Measurements from ENCODE around the gene HPCAL1. TPM values are rescaled to one million over a fixed set of nuclear protein-coding genes. Genes with fewer than 3 reads are reported as not detected.
"Not testable (repeated sequence)": the region's sequence is repeated elsewhere in the genome, so short reads cannot be mapped to it uniquely, and the experiment has no call there.

The HPCAL1 gene
- total RNA-seq, 2 experiments from 2014 or later, result 61.6 to 63.6 TPM

GRCh38 chr2:10438688-10439087 lies 136.0 kb downstream of the HPCAL1 start:
- peaks cover 6% of the 10 kb centered on the region for H3K4me1 Mint-ChIP-seq

GRCh38 chr2:10439185-10439879 lies 136.6 kb downstream of the HPCAL1 start:
- no peak for DNase-seq
- Mint-ChIP-seq H3K4me1 (peaks cover 10% of the 10 kb centered on the region), H3K4me3 (no peak overlapping the region), H3K27me3 (no peaks in the 10 kb centered on the region), H3K9me3 (no peaks in the 10 kb centered on the region), H3K27ac (no peak overlapping the region), H3K36me3 (ENCODE audit: low read depth) (peaks cover 38% of the 10 kb centered on the region)
- POLR2A ChIA-PET, result no interaction called here
- CTCF ChIA-PET, result interaction anchor here (0.9 to 2.4 kb wide), 8 partner anchors 8 to 366 kb away, joined by 3 to 13 read pairs (median 4); partner anchors contain the start of gene ODC1

More at GRCh38 chr2:10438688-10439087, 136.0 kb downstream of the HPCAL1 start:
- POLR2A ChIA-PET, result no interaction called here
- Mint-ChIP-seq H3K4me3 (no peak overlapping the region), H3K27ac (no peak overlapping the region), H3K27me3 (no peaks in the 10 kb centered on the region), H3K9me3 (no peaks in the 10 kb centered on the region), H3K36me3 (ENCODE audit: low read depth) (peaks cover 32% of the 10 kb centered on the region)
- DNase-seq, result no peak
- CTCF ChIA-PET, result interaction anchor here (1.1 to 2.4 kb wide), 5 partner anchors 10 to 315 kb away, joined by 3 to 13 read pairs (median 5); partner anchors contain the start of gene ODC1

GRCh38 chr2:10439971-10440370 lies 137.3 kb downstream of the HPCAL1 start:
- Mint-ChIP-seq H3K9me3 (no peaks in the 10 kb centered on the region), H3K4me1 (peaks cover 14% of the 10 kb centered on the region), H3K27ac (no peak overlapping the region), H3K4me3 (no peak overlapping the region), H3K36me3 (ENCODE audit: low read depth) (peaks cover 44% of the 10 kb centered on the region), H3K27me3 (no peaks in the 10 kb centered on the region)
- POLR2A ChIA-PET, result no interaction called here
- no peak for DNase-seq
- CTCF ChIA-PET, result interaction anchor here (0.9 to 2.4 kb wide), 7 partner anchors 8 to 367 kb away, joined by 3 to 13 read pairs (median 5); partner anchors contain the start of gene ODC1

- ChIA-PET POLR2A (no interaction called here), CTCF (interaction anchor here (1.8 to 2.4 kb wide), 4 partner anchors 10 to 317 kb away, joined by 4 to 13 read pairs (median 6); no protein-coding TSS in a partner anchor)
- H3K27me3 Mint-ChIP-seq, result no peaks in the 10 kb centered on the region
- no peak for DNase-seq
- peaks cover 44% of the 10 kb centered on the region for H3K36me3 Mint-ChIP-seq (ENCODE audit: low read depth)
- H3K9me3 Mint-ChIP-seq, result no peaks in the 10 kb centered on the region
- H3K4me1 Mint-ChIP-seq, result peaks cover 21% of the 10 kb centered on the region
- no peak overlapping the region for H3K27ac Mint-ChIP-seq
- no peak overlapping the region for H3K4me3 Mint-ChIP-seq
Observed at GRCh38 chr2:10440736-10441135, 138.0 kb downstream of the HPCAL1 start.

- peaks cover 44% of the 10 kb centered on the region for H3K36me3 Mint-ChIP-seq (ENCODE audit: low read depth)
- peaks cover 30% of the 10 kb centered on the region for H3K4me1 Mint-ChIP-seq
- no peak overlapping the region for H3K4me3 Mint-ChIP-seq
- no peaks in the 10 kb centered on the region for H3K27me3 Mint-ChIP-seq
- no peak overlapping the region for H3K27ac Mint-ChIP-seq
- H3K9me3 Mint-ChIP-seq, result no peaks in the 10 kb centered on the region
- DNase-seq, result no peak
- POLR2A ChIA-PET, result no interaction called here
- CTCF ChIA-PET, result no interaction called here
Observed at GRCh38 chr2:10441948-10442347, 139.2 kb downstream of the HPCAL1 start.

GRCh38 chr2:10442469-10443126 lies 139.9 kb downstream of the HPCAL1 start:
- H3K4me3 Mint-ChIP-seq, DNase-seq, H3K27me3 Mint-ChIP-seq, H3K27ac Mint-ChIP-seq, H3K9me3 Mint-ChIP-seq: not testable (repeated sequence)
- Mint-ChIP-seq H3K36me3 (ENCODE audit: low read depth) (peaks cover 47% of the 10 kb centered on the region), H3K4me1 (peaks cover 35% of the 10 kb centered on the region)
- POLR2A ChIA-PET, result interaction anchor here (0.6 kb wide), 1 partner anchor 139 kb away, joined by 4 read pairs; no protein-coding TSS in a partner anchor
- CTCF ChIA-PET, result interaction anchor here (6.3 kb wide), 1 partner anchor 9 kb away, joined by 55 read pairs; no protein-coding TSS in a partner anchor

GRCh38 chr2:10444463-10444862 lies 141.8 kb downstream of the HPCAL1 start:
- ChIA-PET POLR2A (interaction anchor here (0.5 to 0.6 kb wide), 2 partner anchors 112 to 304 kb away, joined by 4 to 5 read pairs; no protein-coding TSS in a partner anchor), CTCF (interaction anchor here (1.0 to 6.3 kb wide), 3 partner anchors 10 to 372 kb away, joined by 3 to 55 read pairs (median 5); no protein-coding TSS in a partner anchor)
- Mint-ChIP-seq H3K4me3 (no peak overlapping the region), H3K36me3 (ENCODE audit: low read depth) (peaks cover 49% of the 10 kb centered on the region), H3K27me3 (no peaks in the 10 kb centered on the region), H3K9me3 (no peaks in the 10 kb centered on the region), H3K27ac (peak overlapping the region; percentile 2), H3K4me1 (peaks cover 40% of the 10 kb centered on the region)
- no peak for DNase-seq

- no peaks in the 10 kb centered on the region for H3K27me3 Mint-ChIP-seq
- no peaks in the 10 kb centered on the region for H3K9me3 Mint-ChIP-seq
- H3K4me1 Mint-ChIP-seq, result peaks cover 52% of the 10 kb centered on the region
- H3K36me3 Mint-ChIP-seq (ENCODE audit: low read depth), result peaks cover 34% of the 10 kb centered on the region
- ChIA-PET POLR2A (no interaction called here), CTCF (interaction anchor here (1.3 to 6.3 kb wide), 2 partner anchors 13 to 38 kb away, joined by 3 to 55 read pairs; no protein-coding TSS in a partner anchor)
- H3K27ac Mint-ChIP-seq, result no peak overlapping the region
- no peak for DNase-seq
- peak overlapping the region; percentile 67 for H3K4me3 Mint-ChIP-seq
Observed at GRCh38 chr2:10446631-10447030, 143.9 kb downstream of the HPCAL1 start.

- no peaks in the 10 kb centered on the region for H3K27me3 Mint-ChIP-seq
- CTCF ChIA-PET, result interaction anchor here (0.6 to 6.3 kb wide), 5 partner anchors 13 to 323 kb away, joined by 3 to 55 read pairs (median 4); no protein-coding TSS in a partner anchor
- H3K4me1 Mint-ChIP-seq, result peaks cover 52% of the 10 kb centered on the region
- peak overlapping the region; percentile 93 for H3K27ac Mint-ChIP-seq
- POLR2A ChIA-PET, result interaction anchor here (0.6 kb wide), 1 partner anchor 228 kb away, joined by 4 read pairs; no protein-coding TSS in a partner anchor
- H3K4me3 Mint-ChIP-seq, result peak overlapping the region; percentile 91
- H3K36me3 Mint-ChIP-seq (ENCODE audit: low read depth), result peaks cover 26% of the 10 kb centered on the region
- H3K9me3 Mint-ChIP-seq, result no peaks in the 10 kb centered on the region
- DNase-seq, result peak; percentile 56
Observed at GRCh38 chr2:10447300-10447894, 144.7 kb downstream of the HPCAL1 start.

GRCh38 chr2:10447895-10448575 lies 145.3 kb downstream of the HPCAL1 start, which contains the start of gene ODC1:
TSS of gene ODC1 (minus strand) at chr2:10448327. CDS start at chr2:10445032, 3,295 bp downstream.
- H3K27ac Mint-ChIP-seq, result peak within 1 kb of the TSS; percentile 97
- peak within 1 kb of the TSS; percentile 91 for H3K4me3 Mint-ChIP-seq
- no peaks in the 10 kb centered on the region for H3K9me3 Mint-ChIP-seq
- peaks cover 23% of the 10 kb centered on the region for H3K36me3 Mint-ChIP-seq (ENCODE audit: low read depth)
- H3K27me3 Mint-ChIP-seq, result no peaks in the 10 kb centered on the region
- peak; percentile 97 for DNase-seq
- H3K4me1 Mint-ChIP-seq, result peaks cover 51% of the 10 kb centered on the region
- POLR2A ChIA-PET, result interaction anchor here (0.6 kb wide), 1 partner anchor 230 kb away, joined by 9 read pairs; no protein-coding TSS in a partner anchor
- CTCF ChIA-PET, result interaction anchor here (0.6 to 6.3 kb wide), 7 partner anchors 9 to 324 kb away, joined by 3 to 55 read pairs (median 4); no protein-coding TSS in a partner anchor

- ChIA-PET POLR2A (no interaction called here), CTCF (interaction anchor here (0.6 to 6.3 kb wide), 9 partner anchors 10 to 898 kb away, joined by 3 to 55 read pairs (median 3); no protein-coding TSS in a partner anchor)
- Mint-ChIP-seq H3K36me3 (ENCODE audit: low read depth) (peaks cover 16% of the 10 kb centered on the region), H3K27me3 (no peaks in the 10 kb centered on the region), H3K4me1 (peaks cover 53% of the 10 kb centered on the region), H3K9me3 (no peaks in the 10 kb centered on the region), H3K27ac (peak overlapping the region; percentile 97), H3K4me3 (peak overlapping the region; percentile 83)
- peak; percentile 94 for DNase-seq
Observed at GRCh38 chr2:10448576-10449485, 146.1 kb downstream of the HPCAL1 start.

Data from activated CD4-positive, alpha-beta T cell treated with anti-CD3 and anti-CD28 coated beads, Interleukin-2, amount 10 ng/mL, durations not matched to agents 7 days and 5 days (primary cell).